C4-2B (cell line): ENCODE data around the gene TNFAIP8L3.

ENCODE experiments used
- H3K27ac ChIP-seq: fragments of 450-650 bp; 2 replicates; pipeline ENCODE4 v1.5.1; 2017
- CTCF ChIP-seq: fragments of 450-650 bp; conservative IDR thresholded peaks from 2 replicates; pipeline ENCODE4 v1.5.1; 2017; ENCODE audit warnings: mild to moderate bottlenecking
- ZFX ChIP-seq: fragments of 450-650 bp; IDR thresholded peaks from 2 replicates; pipeline ENCODE4 v1.6.1; 2017

Gene TNFAIP8L3

GRCh38 chr15:51087513-51087912, 7.2 kb downstream of the TNFAIP8L3 start:
- TF ChIP-seq ZFX (no peak), CTCF (no peak)
- H3K27ac ChIP-seq, result no peak overlapping the region

DNA sequence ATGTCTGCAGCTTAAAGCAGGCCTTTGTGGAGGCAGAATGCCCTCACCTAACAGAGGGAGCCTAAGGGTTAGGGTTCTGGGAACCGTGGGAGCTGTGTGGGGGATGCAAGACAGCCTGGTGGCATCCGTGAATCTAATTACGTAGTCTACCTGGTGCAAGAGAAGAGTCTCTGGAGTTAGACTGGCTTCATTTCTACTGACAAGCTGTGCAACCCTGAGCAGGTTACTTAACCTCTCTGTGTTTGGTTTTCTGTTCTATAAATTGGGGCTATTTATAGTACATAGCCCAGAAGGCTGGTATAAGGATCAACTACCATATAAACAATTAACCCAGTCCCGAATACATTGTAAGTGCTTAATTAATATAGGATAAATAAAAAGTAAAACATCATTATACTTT, 8.3 kb downstream of the TNFAIP8L3 start:
- H3K27ac ChIP-seq, result no peak overlapping the region
- TF ChIP-seq CTCF (no peak), ZFX (no peak)

DNA sequence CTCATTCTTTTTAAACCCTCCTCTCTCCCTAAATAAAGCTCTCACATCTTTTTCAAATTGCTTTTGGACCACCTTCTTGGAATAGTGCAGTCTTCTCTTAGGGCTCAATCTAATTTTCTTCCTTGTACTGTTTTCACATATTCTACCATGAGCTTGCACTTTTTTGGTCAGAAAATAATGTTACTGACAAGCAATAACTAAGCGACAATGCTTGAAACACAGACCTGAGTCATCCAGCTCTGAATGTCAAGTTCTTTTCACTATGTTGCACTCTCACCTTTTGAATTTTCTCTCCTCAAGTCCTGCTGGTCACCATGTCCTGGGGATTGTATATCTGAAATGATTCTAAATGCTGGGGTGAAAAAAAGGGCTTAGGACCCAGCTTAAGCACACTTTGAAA, 8.9 kb downstream of the TNFAIP8L3 start:
- TF ChIP-seq ZFX, result no peak
- TF ChIP-seq CTCF, result no peak
- no peak overlapping the region for H3K27ac ChIP-seq

GRCh38 chr15:51083641-51084166, 11.0 kb downstream of the TNFAIP8L3 start:
- TF ChIP-seq ZFX, result no peak
- TF ChIP-seq CTCF, result no peak
- no peak overlapping the region for H3K27ac ChIP-seq

DNA sequence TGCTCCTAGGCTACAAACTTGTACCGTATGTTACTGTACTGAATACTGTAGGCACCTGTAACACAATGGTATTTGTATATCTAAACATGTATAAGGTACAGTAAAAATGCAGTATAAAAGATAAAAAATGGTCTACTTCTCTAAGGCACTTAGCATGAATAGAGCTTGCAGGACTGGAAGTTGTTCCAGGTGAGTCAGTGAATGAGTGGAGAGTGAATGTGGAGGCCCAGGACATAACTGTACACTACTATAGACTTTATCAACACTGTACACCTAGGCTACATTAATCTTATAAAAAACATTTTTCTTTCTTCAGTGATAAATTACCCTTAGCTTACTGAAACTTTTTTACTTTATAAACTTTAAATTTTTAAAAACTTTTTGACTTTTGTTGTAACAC, 12.5 kb downstream of the TNFAIP8L3 start:
- H3K27ac ChIP-seq, result no peak overlapping the region
- no peak for TF ChIP-seq CTCF
- no peak for TF ChIP-seq ZFX

DNA sequence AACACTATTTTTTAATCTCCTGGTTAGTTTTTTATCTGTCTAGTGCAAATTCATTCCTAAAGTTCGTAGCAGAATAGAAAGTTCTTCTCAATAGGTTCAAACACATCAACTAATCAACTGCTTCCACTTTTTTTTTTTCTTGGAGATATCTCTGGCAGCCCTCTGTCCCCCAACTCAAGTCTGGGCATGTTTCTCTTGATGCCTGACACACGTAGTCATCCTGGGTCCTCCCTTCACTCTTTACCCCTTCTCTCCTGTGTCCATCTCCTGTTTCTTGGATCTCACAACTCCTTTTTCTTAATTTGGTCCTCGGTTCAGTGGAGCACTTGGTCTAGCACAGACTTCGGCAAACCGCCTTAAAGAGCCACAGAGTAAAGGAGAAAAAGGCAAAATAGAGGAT, 14.4 kb downstream of the TNFAIP8L3 start:
- H3K27ac ChIP-seq, result no peak overlapping the region
- TF ChIP-seq CTCF (no peak), ZFX (no peak)

DNA sequence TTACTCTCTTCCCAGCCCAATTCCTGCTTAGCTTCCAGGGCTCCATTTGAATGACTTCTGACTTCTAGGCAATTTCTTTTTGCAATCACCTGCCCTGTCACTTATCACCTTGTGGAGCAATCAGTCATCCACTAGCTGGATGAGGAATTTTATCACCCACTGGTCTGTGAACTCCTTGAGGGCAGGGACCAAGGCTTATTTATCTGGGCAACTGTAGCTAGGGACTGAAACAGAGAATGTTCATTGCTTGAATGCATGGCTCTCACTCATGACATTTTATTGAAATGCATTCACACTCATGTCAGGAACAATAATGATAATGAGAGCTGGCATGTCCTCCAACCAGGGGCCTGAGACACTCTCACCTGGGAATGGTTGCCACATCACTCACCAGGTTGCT, 15.5 kb downstream of the TNFAIP8L3 start:
- no peak overlapping the region for H3K27ac ChIP-seq
- TF ChIP-seq ZFX, result no peak
- TF ChIP-seq CTCF, result no peak
